Spleen (tissue), 11 donors: ENCODE results near the gene TEAD3. TPM values are rescaled to one million over a fixed set of nuclear protein-coding genes. Genes with fewer than 3 reads are reported as not detected.

Source experiments
- DNase-seq: peaks from one replicate; pipeline ENCODE4 v3.0.0-alpha.2; 2020
- H3K27ac ChIP-seq, 8 donors: fragments of 200-600 bp; sonication (generic) in 7 of 8; 1 replicate in 4 of 8; 2 replicates in 4 of 8; pipeline versions ENCODE4 v1.5.0 to v1.8.0; 2016 to 2021; ENCODE audit warnings: inconsistent platforms in 4 of 8, mild to moderate bottlenecking in 4 of 8, moderate library complexity in 1 of 8
- H3K27me3 ChIP-seq, 7 donors: fragments of 200-600 bp; sonication (generic) in 6 of 7; replicated peaks in 1 of 7; 1 replicate in 4 of 7; 2 replicates in 3 of 7; pipeline versions ENCODE4 v1.5.0 to v1.8.0; 2016 to 2021; ENCODE audit warnings: inconsistent platforms in 3 of 7, mild to moderate bottlenecking in 1 of 7
- H3K36me3 ChIP-seq, 6 donors: fragments of 200-600 bp; sonication (generic) in 5 of 6; 1 replicate in 4 of 6; 2 replicates in 2 of 6; pipeline versions ENCODE4 v1.5.0 to v1.8.0; 2016 to 2021; ENCODE audit warnings: inconsistent platforms in 2 of 6
- H3K4me1 ChIP-seq, 6 donors: fragments of 200-600 bp; sonication (generic) in 5 of 6; 1 replicate in 3 of 6; 2 replicates in 3 of 6; pipeline versions ENCODE4 v1.5.0 to v1.8.0; 2016 to 2021; ENCODE audit warnings: inconsistent platforms in 3 of 6
- H3K4me3 ChIP-seq, 8 donors: fragments of 200-600 bp; sonication (generic) in 7 of 8; 1 replicate in 4 of 8; 2 replicates in 4 of 8; pipeline versions ENCODE4 v1.5.0 to v1.8.0; 2016 to 2021; ENCODE audit warnings: inconsistent platforms in 4 of 8, mild to moderate bottlenecking in 4 of 8, moderate library complexity in 2 of 8
- H3K9me3 ChIP-seq, 8 donors: fragments of 200-600 bp; sonication (generic) in 7 of 8; 1 replicate in 4 of 8; 2 replicates in 4 of 8; pipeline versions ENCODE4 v1.5.0 to v1.8.0; 2016 to 2021; ENCODE audit warnings: inconsistent platforms in 4 of 8
- POLR2A ChIP-seq, 3 donors: fragments of 450-650 bp; IDR thresholded peaks; one replicate each; pipeline ENCODE4 v1.5.1; 2017; ENCODE audit warnings: antibody characterized with exemption in 3 of 3, mild to moderate bottlenecking in 1 of 3
- POLR2AphosphoS5 ChIP-seq, 3 donors: sonication (generic); formaldehyde crosslinking; IDR thresholded peaks; one replicate each; pipeline ENCODE4 v1.5.1; 2017; ENCODE audit warnings: antibody characterized with exemption in 3 of 3
- WGBS, 5 donors: extraction: QIAGEN DNeasy Blood & Tissue Kit in 3 of 5; methylation state at CpG; one replicate each; pipeline versions ENCODE4 v1.1.5 to v1.1.7; 2013 to 2018; 5-methylcytosine and 5-hydroxymethylcytosine counted together
- intact Hi-C: fragments of 100-400 bp; cut with DNase I; formaldehyde crosslinking; loops from one replicate; pipeline ENCODE4 v1.15.0; 2023; ENCODE audit warnings: low total_unique reads
- polyA plus RNA-seq, 3 donors: library from polyadenylated mRNA; stranded (reverse); fragments of 200-250 nt; gene quantifications; one replicate each; pipeline ENCODE4 v1.2.1, GENCODE V29; 2013
- total RNA-seq, 7 donors: library from RNA; depleted of rRNA in 3 of 7; stranded (reverse); fragments of >200 nt in 3 of 7; fragmentation: NEBNext Ultra II Directional in 4 of 7; extraction: Animal tissue kit (Norgen Biotek cat#: 25700) in 4 of 7; gene quantifications; one replicate each; pipeline versions ENCODE4 v1.1.0 to v1.2.1, GENCODE V29; 2016 to 2021
- TF ChIP-seq, protein P1 (sequence below), 11 experiments: fragments of 200-600 bp in 7 of 11; fragments of 450-650 bp in 4 of 11; sonication (generic) in 4 of 11; IDR thresholded peaks in 8 of 11; conservative IDR thresholded peaks in 3 of 11; 1 replicate in 7 of 11; 2 replicates in 4 of 11; pipeline versions ENCODE4 v1.4.0 to v1.8.0; 2016 to 2021; ENCODE audit warnings: antibody characterized with exemption in 11 of 11, inconsistent platforms in 4 of 11, mild to moderate bottlenecking in 1 of 11
- donor health status: healthy with polysubstance abuse.
- donor health status: DM: no; HTN: no; CAD: no; lungs with moderate emphysema.
- donor health status: DM: no; HTN: no; CAD: no.
- donor health status: Bipolar disorder and iron deficiency.
- donor health status: healthy.
- donor health status: DM: no; HTN: no; CAD: no.
- donor health status: DM: yes; HTN: yes; CAD: no.

TEAD3 gene
- total and polyA plus RNA-seq, 10 donors = 2.5 to 15.2 (median 7.2) TPM

DNA sequence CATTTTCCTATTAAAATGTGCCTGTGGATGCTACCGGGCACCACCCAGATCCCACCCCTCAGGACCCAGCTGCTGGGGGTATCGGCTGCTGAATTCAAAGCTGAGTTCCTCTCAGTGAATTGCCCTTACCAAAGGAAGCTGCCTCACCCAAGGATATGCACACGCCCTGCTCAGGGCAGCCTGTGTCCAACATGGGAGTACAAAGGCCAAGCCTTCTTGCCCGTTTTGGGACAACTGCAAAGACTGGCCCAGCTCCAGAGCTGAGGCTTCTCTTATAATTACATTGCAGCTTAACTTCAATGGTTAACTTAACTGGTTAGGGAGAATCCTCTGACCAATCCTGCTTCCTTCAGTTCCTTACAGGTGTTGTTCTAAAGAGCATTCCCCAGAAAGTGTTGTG, 64.6 kb downstream of the TEAD3 start:
- no peak overlapping the region for H3K27ac ChIP-seq
- DNase-seq = no peak
- no peaks in the 10 kb centered on the region for H3K4me1 ChIP-seq
- H3K36me3 ChIP-seq = peaks cover 0 to 19% (median 11%) of the 10 kb centered on the region in 6 donors
- WGBS, 5 donors = 63 to 81% (median 77%) methylated on average over 4 of the region's 4 CpGs
- H3K4me3 ChIP-seq = no peak overlapping the region
- intact Hi-C loops = no loop called here
- H3K27me3 ChIP-seq = no peaks in the 10 kb centered on the region
- peaks cover 7 to 37% (median 30%) of the 10 kb centered on the region in 8 donors for H3K9me3 ChIP-seq
- TF ChIP-seq POLR2AphosphoS5 (IDR thresholded peaks at IDR 0.05) = no peak
- no peak for TF ChIP-seq POLR2A (IDR thresholded peaks at IDR 0.05)
- TF ChIP-seq, protein P1, sequence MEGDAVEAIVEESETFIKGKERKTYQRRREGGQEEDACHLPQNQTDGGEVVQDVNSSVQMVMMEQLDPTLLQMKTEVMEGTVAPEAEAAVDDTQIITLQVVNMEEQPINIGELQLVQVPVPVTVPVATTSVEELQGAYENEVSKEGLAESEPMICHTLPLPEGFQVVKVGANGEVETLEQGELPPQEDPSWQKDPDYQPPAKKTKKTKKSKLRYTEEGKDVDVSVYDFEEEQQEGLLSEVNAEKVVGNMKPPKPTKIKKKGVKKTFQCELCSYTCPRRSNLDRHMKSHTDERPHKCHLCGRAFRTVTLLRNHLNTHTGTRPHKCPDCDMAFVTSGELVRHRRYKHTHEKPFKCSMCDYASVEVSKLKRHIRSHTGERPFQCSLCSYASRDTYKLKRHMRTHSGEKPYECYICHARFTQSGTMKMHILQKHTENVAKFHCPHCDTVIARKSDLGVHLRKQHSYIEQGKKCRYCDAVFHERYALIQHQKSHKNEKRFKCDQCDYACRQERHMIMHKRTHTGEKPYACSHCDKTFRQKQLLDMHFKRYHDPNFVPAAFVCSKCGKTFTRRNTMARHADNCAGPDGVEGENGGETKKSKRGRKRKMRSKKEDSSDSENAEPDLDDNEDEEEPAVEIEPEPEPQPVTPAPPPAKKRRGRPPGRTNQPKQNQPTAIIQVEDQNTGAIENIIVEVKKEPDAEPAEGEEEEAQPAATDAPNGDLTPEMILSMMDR (IDR thresholded peaks at IDR 0.05 in 8 of 11, conservative IDR thresholded peaks at IDR 0.05 in 3 of 11) = no peak

- DNase-seq = no peak
- Histone ChIP-seq H3K27me3 (no peaks in the 10 kb centered on the region), H3K27ac (no peak overlapping the region), H3K4me3 (no peak overlapping the region), H3K4me1 (peaks cover 0 to 22% (median 10%) of the 10 kb centered on the region in 6 donors), H3K36me3 (peaks cover 3 to 47% (median 35%) of the 10 kb centered on the region in 6 donors), H3K9me3 (peaks cover 7 to 37% (median 30%) of the 10 kb centered on the region in 8 donors)
- TF ChIP-seq, protein P1 (IDR thresholded peaks at IDR 0.05 in 8 of 11, conservative IDR thresholded peaks at IDR 0.05 in 3 of 11) = no peak
- TF ChIP-seq POLR2AphosphoS5 (IDR thresholded peaks at IDR 0.05) (no peak), POLR2A (IDR thresholded peaks at IDR 0.05) (no peak)
- intact Hi-C loops = no loop called here
- 89 to 94% (median 93%) methylated on average over 2 of the region's 2 CpGs for WGBS, 5 donors
Observed at GRCh38 chr6:35429463-35429862, 67.4 kb downstream of the TEAD3 start.

GRCh38 chr6:35428421-35429149, 68.3 kb downstream of the TEAD3 start:
- no peak for TF ChIP-seq POLR2AphosphoS5 (IDR thresholded peaks at IDR 0.05)
- H3K4me3 ChIP-seq = no peak overlapping the region
- no peak for DNase-seq
- intact Hi-C loops = no loop called here
- peaks cover 8 to 56% (median 43%) of the 10 kb centered on the region in 6 donors for H3K36me3 ChIP-seq
- peaks cover 0 to 22% (median 10%) of the 10 kb centered on the region in 6 donors for H3K4me1 ChIP-seq
- no peaks in the 10 kb centered on the region for H3K27me3 ChIP-seq
- no peak overlapping the region for H3K27ac ChIP-seq
- 90 to 98% (median 94%) methylated on average over 10 of the region's 10 CpGs for WGBS, 5 donors
- H3K9me3 ChIP-seq = peaks cover 7 to 37% (median 30%) of the 10 kb centered on the region in 8 donors

DNA sequence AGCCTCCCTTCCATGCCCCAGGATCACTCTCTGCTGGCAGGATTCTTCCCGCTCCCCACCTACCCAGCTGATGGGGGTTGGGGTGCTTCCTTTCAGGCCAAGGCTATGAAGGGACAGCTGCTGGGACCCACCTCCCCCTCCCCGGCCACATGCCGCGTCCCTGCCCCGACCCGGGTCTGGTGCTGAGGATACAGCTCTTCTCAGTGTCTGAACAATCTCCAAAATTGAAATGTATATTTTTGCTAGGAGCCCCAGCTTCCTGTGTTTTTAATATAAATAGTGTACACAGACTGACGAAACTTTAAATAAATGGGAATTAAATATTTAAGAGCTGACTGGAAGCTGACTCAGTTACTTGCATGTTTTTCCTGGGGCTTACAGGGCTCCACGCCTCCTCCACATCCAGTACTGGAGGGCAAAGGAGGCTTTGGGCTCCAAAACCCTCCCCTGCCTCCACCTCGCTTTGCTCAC, 69.0 kb downstream of the TEAD3 start:
- Histone ChIP-seq H3K9me3 (peaks cover 7 to 37% (median 30%) of the 10 kb centered on the region in 8 donors), H3K36me3 (peaks cover 8 to 62% (median 45%) of the 10 kb centered on the region in 6 donors), H3K27me3 (no peaks in the 10 kb centered on the region), H3K27ac (no peak overlapping the region), H3K4me1 (peaks cover 0 to 22% (median 10%) of the 10 kb centered on the region in 6 donors), H3K4me3 (no peak overlapping the region)
- TF ChIP-seq POLR2AphosphoS5 (IDR thresholded peaks at IDR 0.05) = no peak
- no peak for TF ChIP-seq POLR2A (IDR thresholded peaks at IDR 0.05)
- TF ChIP-seq, protein P1 (IDR thresholded peaks at IDR 0.05 in 8 of 11, conservative IDR thresholded peaks at IDR 0.05 in 3 of 11) = no peak
- WGBS, 5 donors = 85 to 95% (median 87%) methylated on average over 8 to 9 of the region's 9 CpGs
- DNase-seq = no peak
- intact Hi-C loops = no loop called here
